SH-SY5Y (cell line): ENCODE data around the gene SLC39A7.

Experiments used
- GATA2 ChIP-seq: IDR thresholded peaks from 2 replicates; pipeline ENCODE4 v1.6.1; 2011; ENCODE audit warnings: mild to moderate bottlenecking, low read depth, low read length
- GATA3 ChIP-seq: IDR thresholded peaks from 2 replicates; pipeline ENCODE4 v1.6.1; 2011; ENCODE audit warnings: low read depth, mild to moderate bottlenecking, low read length, moderate library complexity

- no peak for TF ChIP-seq GATA2
- TF ChIP-seq GATA3 = no peak
Observed at GRCh38 chr6:33248643-33248931, 47.9 kb downstream of the SLC39A7 start.
